ENCODE results near the gene POFUT2. TPM values are rescaled to one million over a fixed set of nuclear protein-coding genes. Genes with fewer than 3 reads are reported as not detected.

The POFUT2 gene
- total and polyA plus RNA-seq, 2 donors from 2014 or later: 18.3 to 30.2 TPM

- no peak overlapping the region for H3K4me3 ChIP-seq (ENCODE audit: low read length in 3 of 3)
- H3K27me3 ChIP-seq (ENCODE audit: control insufficient read depth, insufficient read depth, low read length): no peaks in the 10 kb centered on the region
- H3K27ac ChIP-seq (ENCODE audit: low read depth in 2 of 2, low read length in 2 of 2): no peak overlapping the region
- H3K9me3 ChIP-seq (ENCODE audit: control insufficient read depth in 2 of 3, insufficient read depth in 1 of 3, low read length in 3 of 3): peaks cover 0 to 1% (median 0%) of the 10 kb centered on the region in 3 donors
- FAIRE-seq: no peak
- peak in 2 of 5 donors; percentile 32 to 74 for DNase-seq
- TF ChIP-seq CTCF (IDR thresholded peaks at IDR 0.05; ENCODE audit: borderline replicate concordance, extremely low read depth, insufficient read depth): no peak
- no peak overlapping the region for H3K9ac ChIP-seq (ENCODE audit: low read length in 3 of 3)
- no peaks in the 10 kb centered on the region for H3K4me1 ChIP-seq (ENCODE audit: control insufficient read depth in 2 of 3, insufficient read depth in 2 of 3, low read depth in 1 of 3, low read length in 3 of 3)
- intact Hi-C loops (cut with DNase I): no loop called here
- peaks cover 8 to 47% (median 37%) of the 10 kb centered on the region in 3 donors for H3K36me3 ChIP-seq (ENCODE audit: control insufficient read depth in 2 of 3, insufficient read depth in 3 of 3, low read length in 3 of 3)
These were observed 10.3 kb downstream of the POFUT2 start for GRCh38 chr21:45277101-45278045.

DNA sequence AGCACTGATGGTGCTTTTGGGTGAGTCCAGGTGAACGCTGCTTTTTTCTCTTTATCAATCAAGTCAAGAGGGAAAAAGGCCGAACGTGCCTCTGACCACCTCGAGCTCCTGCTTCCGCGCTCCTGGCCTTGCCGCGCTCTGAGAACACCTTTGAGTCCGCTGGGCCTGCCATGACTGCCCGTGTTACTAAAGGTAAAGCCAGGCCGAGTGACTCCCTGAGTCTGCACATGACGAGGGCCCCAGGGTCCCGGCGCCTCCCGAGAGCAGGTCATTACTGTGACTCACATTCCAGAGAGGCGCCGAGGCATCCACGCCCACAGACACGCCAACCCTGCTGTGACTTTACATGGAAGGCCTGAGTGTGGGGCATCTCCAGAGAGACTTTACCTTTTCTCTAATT is 11.1 kb downstream of the POFUT2 start:
- Histone ChIP-seq H3K4me3 (ENCODE audit: low read length in 3 of 3) (no peak overlapping the region), H3K9me3 (ENCODE audit: control insufficient read depth in 2 of 3, insufficient read depth in 1 of 3, low read length in 3 of 3) (peaks cover 0 to 1% (median 0%) of the 10 kb centered on the region in 3 donors), H3K9ac (ENCODE audit: low read length in 3 of 3) (no peak overlapping the region), H3K27me3 (ENCODE audit: control insufficient read depth, insufficient read depth, low read length) (no peaks in the 10 kb centered on the region), H3K27ac (ENCODE audit: low read depth in 2 of 2, low read length in 2 of 2) (no peak overlapping the region), H3K4me1 (ENCODE audit: control insufficient read depth in 2 of 3, insufficient read depth in 2 of 3, low read depth in 1 of 3, low read length in 3 of 3) (no peaks in the 10 kb centered on the region), H3K36me3 (ENCODE audit: control insufficient read depth in 2 of 3, insufficient read depth in 3 of 3, low read length in 3 of 3) (peaks cover 8 to 48% (median 30%) of the 10 kb centered on the region in 3 donors)
- intact Hi-C loops (cut with DNase I): no loop called here
- DNase-seq (peak in 2 of 5 donors; percentile 30 to 52), FAIRE-seq (no peak)
- no peak for TF ChIP-seq CTCF (IDR thresholded peaks at IDR 0.05; ENCODE audit: borderline replicate concordance, extremely low read depth, insufficient read depth)

- Histone ChIP-seq H3K9me3 (ENCODE audit: control insufficient read depth in 2 of 3, insufficient read depth in 1 of 3, low read length in 3 of 3) (peaks cover 0 to 1% (median 0%) of the 10 kb centered on the region in 3 donors), H3K9ac (ENCODE audit: low read length in 3 of 3) (no peak overlapping the region), H3K4me1 (ENCODE audit: control insufficient read depth in 2 of 3, insufficient read depth in 2 of 3, low read depth in 1 of 3, low read length in 3 of 3) (no peaks in the 10 kb centered on the region), H3K27me3 (ENCODE audit: control insufficient read depth, insufficient read depth, low read length) (no peaks in the 10 kb centered on the region), H3K27ac (ENCODE audit: low read depth in 2 of 2, low read length in 2 of 2) (no peak overlapping the region), H3K36me3 (ENCODE audit: control insufficient read depth in 2 of 3, insufficient read depth in 3 of 3, low read length in 3 of 3) (peaks cover 18 to 45% (median 25%) of the 10 kb centered on the region in 3 donors), H3K4me3 (ENCODE audit: low read length in 3 of 3) (no peak overlapping the region)
- peak in 2 of 5 donors; percentile 15 to 37 for DNase-seq
- intact Hi-C loops (cut with DNase I): no loop called here
- TF ChIP-seq CTCF (IDR thresholded peaks at IDR 0.05; ENCODE audit: borderline replicate concordance, extremely low read depth, insufficient read depth): peak; percentile 25
- FAIRE-seq: no peak
These were observed 17.3 kb downstream of the POFUT2 start for GRCh38 chr21:45270306-45270821.
